ENCODE data around the gene SPAG16.

DNA sequence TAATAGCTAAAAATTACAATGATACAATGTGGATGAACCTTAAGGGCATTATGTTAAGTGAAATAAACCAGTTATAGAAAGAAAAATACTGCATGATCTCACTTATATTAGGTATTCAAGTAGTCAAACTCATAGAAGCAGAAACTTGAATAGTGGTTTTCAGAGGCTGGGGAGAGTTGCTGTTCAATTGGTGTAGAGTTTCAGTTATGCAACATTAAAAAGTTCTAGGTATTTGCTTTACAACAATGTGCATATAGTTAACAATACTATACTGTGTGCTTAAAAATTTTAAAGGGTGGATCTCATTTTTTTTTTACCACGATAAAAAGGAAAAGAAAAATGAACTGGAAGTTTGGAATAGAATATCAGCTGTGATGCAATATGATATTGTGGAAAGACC lies 479.1 kb downstream of the SPAG16 start:
- no peak for TF ChIP-seq EZH2 (IDR thresholded peaks at IDR 0.05)
- no peak for TF ChIP-seq POLR2AphosphoS5 (IDR thresholded peaks at IDR 0.05; ENCODE audit: borderline replicate concordance, low read depth, low read length)
